Stomach (tissue), 9 donors: ENCODE measurements around the gene ODAPH. TPM values are rescaled to one million over a fixed set of nuclear protein-coding genes. Genes with fewer than 3 reads are reported as not detected.

ENCODE experiments used
- DNase-seq, 2 donors: peaks; one replicate each; pipeline versions ENCODE4 v3.0.0 to v3.0.0-alpha.2; 2013 to 2019
- H3K27ac ChIP-seq, 5 donors: fragments of 200-600 bp in 4 of 5; sonication (generic) in 4 of 5; one replicate each; pipeline ENCODE4 v1.5.1; 2013 to 2019; ENCODE audit warnings: mild to moderate bottlenecking in 1 of 5, moderate library complexity in 1 of 5
- H3K27me3 ChIP-seq, 3 donors: fragments of 200-600 bp; sonication (generic); one replicate each; pipeline ENCODE4 v1.5.1; 2017 to 2019; ENCODE audit warnings: mixed run types in 1 of 3
- H3K36me3 ChIP-seq, 4 donors: fragments of 200-600 bp; sonication (generic); 1 replicate in 3 of 4; 2 replicates in 1 of 4; pipeline ENCODE4 v1.5.1; 2016 to 2019
- H3K4me1 ChIP-seq, 4 donors: fragments of 200-600 bp; sonication (generic); one replicate each; pipeline ENCODE4 v1.5.1; 2016 to 2019
- H3K4me3 ChIP-seq, 4 donors: fragments of 200-600 bp; sonication (generic) in 3 of 4; one replicate each; pipeline ENCODE4 v1.5.1; 2016 to 2019; ENCODE audit warnings: mild to moderate bottlenecking in 1 of 4
- H3K9me3 ChIP-seq, 4 donors: fragments of 200-600 bp; sonication (generic); one replicate each; pipeline ENCODE4 v1.5.1; 2016 to 2019
- CTCF ChIP-seq, 7 experiments: fragments of 450-650 bp in 4 of 7; fragments of 200-600 bp in 3 of 7; sonication (generic) in 3 of 7; IDR thresholded peaks; one replicate each; pipeline ENCODE4 v1.5.1; 2016 to 2019; ENCODE audit warnings: antibody characterized with exemption in 7 of 7, control low read depth in 2 of 7, mild to moderate bottlenecking in 1 of 7
- EP300 ChIP-seq: sonication (generic); formaldehyde crosslinking; IDR thresholded peaks from one replicate; pipeline ENCODE4 v1.6.1; 2017; ENCODE audit warnings: antibody characterized with exemption
- POLR2A ChIP-seq, 4 donors: fragments of 450-650 bp; IDR thresholded peaks; one replicate each; pipeline ENCODE4 v1.6.1; 2016; ENCODE audit warnings: antibody characterized with exemption in 4 of 4, control low read depth in 2 of 4, mild to moderate bottlenecking in 1 of 4, moderate library complexity in 1 of 4
- POLR2AphosphoS5 ChIP-seq, 3 donors: sonication (generic); formaldehyde crosslinking; IDR thresholded peaks; one replicate each; pipeline ENCODE4 v1.6.1; 2016; ENCODE audit warnings: antibody characterized with exemption in 3 of 3
- WGBS, 5 donors: extraction: QIAGEN DNeasy Blood & Tissue Kit in 3 of 5; methylation state at CpG; one replicate each; pipeline versions ENCODE4 v1.1.5 to v1.1.7; 2013 to 2018; 5-methylcytosine and 5-hydroxymethylcytosine counted together
- intact Hi-C: fragments of 100-400 bp; cut with DNase I; formaldehyde crosslinking; loops from one replicate; pipeline ENCODE4 v1.15.1; 2023; ENCODE audit warnings: low total_unique reads
- polyA plus RNA-seq, 3 donors: library from polyadenylated mRNA; stranded (reverse); fragments of 200-250 nt; gene quantifications; one replicate each; pipeline ENCODE4 v1.2.3, GENCODE V29; 2013
- total RNA-seq, 5 donors: library from RNA; depleted of rRNA; stranded (reverse); fragments of >200 nt; gene quantifications; one replicate each; pipeline versions ENCODE4 v1.1.0 to v1.2.3, GENCODE V29; 2014 to 2016
- donor health status: healthy with polysubstance abuse.
- donor health status: Bipolar disorder and iron deficiency.
- donor health status: healthy.

The ODAPH gene
- total and polyA plus RNA-seq, 8 donors = 0.28 TPM; not detected in 7

GRCh38 chr4:75561789-75562188 lies 5.9 kb downstream of the ODAPH start:
- TF ChIP-seq EP300 (no peak), CTCF (IDR thresholded peaks at IDR 0.05) (no peak), POLR2AphosphoS5 (IDR thresholded peaks at IDR 0.05) (no peak), POLR2A (IDR thresholded peaks at IDR 0.05) (no peak)
- Histone ChIP-seq H3K9me3 (no peaks in the 10 kb centered on the region), H3K4me1 (no peaks in the 10 kb centered on the region), H3K36me3 (no peaks in the 10 kb centered on the region), H3K27ac (no peak overlapping the region), H3K27me3 (peaks cover 0 to 6% (median 0%) of the 10 kb centered on the region in 3 donors), H3K4me3 (no peak overlapping the region)
- WGBS, 5 donors = 60 to 75% (median 72%) methylated on average over 8 of the region's 8 CpGs
- no peak for DNase-seq
- intact Hi-C loops = no loop called here

DNA sequence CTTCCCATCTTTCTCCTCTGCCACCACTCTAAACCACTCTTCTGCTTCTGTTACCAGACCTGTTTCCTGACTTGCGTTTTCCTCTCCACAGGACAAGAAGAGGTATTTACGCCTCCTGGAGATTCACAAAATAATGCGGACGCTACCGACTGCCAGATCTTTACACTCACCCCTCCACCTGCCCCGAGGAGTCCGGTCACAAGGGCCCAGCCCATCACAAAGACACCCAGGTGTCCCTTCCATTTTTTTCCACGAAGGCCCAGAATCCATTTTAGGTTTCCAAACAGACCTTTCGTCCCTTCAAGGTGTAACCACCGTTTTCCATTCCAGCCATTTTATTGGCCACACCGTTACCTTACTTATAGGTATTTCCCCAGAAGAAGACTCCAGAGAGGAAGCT lies 8.2 kb downstream of the ODAPH start:
- H3K27ac ChIP-seq = no peak overlapping the region
- no peak for DNase-seq
- intact Hi-C loops = no loop called here
- H3K9me3 ChIP-seq = no peaks in the 10 kb centered on the region
- peaks cover 0 to 4% (median 0%) of the 10 kb centered on the region in 3 donors for H3K27me3 ChIP-seq
- WGBS, 5 donors = 80 to 90% (median 84%) methylated on average over 11 of the region's 11 CpGs
- H3K4me1 ChIP-seq = no peaks in the 10 kb centered on the region
- TF ChIP-seq EP300 = no peak
- TF ChIP-seq CTCF (IDR thresholded peaks at IDR 0.05) = no peak
- TF ChIP-seq POLR2AphosphoS5 (IDR thresholded peaks at IDR 0.05) = no peak
- no peak for TF ChIP-seq POLR2A (IDR thresholded peaks at IDR 0.05)
- H3K36me3 ChIP-seq = no peaks in the 10 kb centered on the region
- no peak overlapping the region for H3K4me3 ChIP-seq

GRCh38 chr4:75565481-75565880 lies 9.6 kb downstream of the ODAPH start:
- intact Hi-C loops = no loop called here
- H3K9me3 ChIP-seq = no peaks in the 10 kb centered on the region
- no peaks in the 10 kb centered on the region for H3K4me1 ChIP-seq
- no peak for TF ChIP-seq POLR2AphosphoS5 (IDR thresholded peaks at IDR 0.05)
- no peak for TF ChIP-seq POLR2A (IDR thresholded peaks at IDR 0.05)
- no peak for TF ChIP-seq EP300
- no peak for TF ChIP-seq CTCF (IDR thresholded peaks at IDR 0.05)
- DNase-seq = no peak
- no peak overlapping the region for H3K27ac ChIP-seq
- H3K36me3 ChIP-seq = no peaks in the 10 kb centered on the region
- H3K4me3 ChIP-seq = no peak overlapping the region
- H3K27me3 ChIP-seq = peaks cover 0 to 4% (median 0%) of the 10 kb centered on the region in 3 donors

DNA sequence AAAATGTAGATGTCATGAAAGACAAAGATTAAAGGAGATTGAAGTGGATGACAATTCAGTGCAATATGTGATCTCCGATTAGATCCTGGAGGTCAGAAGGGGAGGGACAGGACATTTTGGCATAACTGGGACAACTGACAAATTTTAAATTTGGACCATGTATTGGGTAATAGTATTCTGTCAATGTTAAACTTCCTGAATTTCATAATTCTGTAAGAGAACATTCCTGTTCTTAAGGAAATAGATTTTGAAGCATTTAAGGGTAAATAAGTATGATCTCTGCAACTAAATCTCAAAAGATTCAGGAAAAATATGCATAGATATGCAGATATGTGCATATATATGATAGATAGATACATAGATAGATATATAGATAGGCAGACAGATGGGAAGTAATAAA lies 11.0 kb downstream of the ODAPH start:
- no peak overlapping the region for H3K27ac ChIP-seq
- peaks cover 0 to 4% (median 0%) of the 10 kb centered on the region in 3 donors for H3K27me3 ChIP-seq
- no peaks in the 10 kb centered on the region for H3K36me3 ChIP-seq
- DNase-seq = no peak
- no peak overlapping the region for H3K4me3 ChIP-seq
- H3K9me3 ChIP-seq = no peaks in the 10 kb centered on the region
- no peaks in the 10 kb centered on the region for H3K4me1 ChIP-seq
- TF ChIP-seq POLR2A (IDR thresholded peaks at IDR 0.05) (no peak), POLR2AphosphoS5 (IDR thresholded peaks at IDR 0.05) (no peak), CTCF (IDR thresholded peaks at IDR 0.05) (no peak), EP300 (no peak)
- 85 to 93% (median 89%) methylated on average over 1 of the region's 1 CpG for WGBS, 5 donors
- intact Hi-C loops = no loop called here
